ENCODE results near the gene C16orf86.

GRCh38 chr16:67652578-67653127, 14.0 kb upstream of the C16orf86 start:
- TF ChIP-seq GATA2 (IDR thresholded peaks at IDR 0.05; ENCODE audit: low read depth, low read length) (no peak), GATA3 (IDR thresholded peaks at IDR 0.05; ENCODE audit: low read depth, low read length) (no peak)

Data from SH-SY5Y (cell line).